Duodenal mucosa (tissue), 2 donors: ENCODE data around the gene FUS.

Source experiments
- H3K27ac ChIP-seq: one replicate; pipeline ENCODE4 v1.7.0; 2013; ENCODE audit warnings: low read depth, low read length
- H3K27me3 ChIP-seq, 2 donors: one replicate each; pipeline ENCODE4 v1.7.0; 2013; ENCODE audit warnings: low read length in 2 of 2, control low read depth in 1 of 2; ENCODE audit not compliant: insufficient read depth in 2 of 2, control insufficient read depth in 1 of 2
- H3K36me3 ChIP-seq, 2 donors: one replicate each; pipeline ENCODE4 v1.7.0; 2013; ENCODE audit warnings: low read length in 2 of 2, control low read depth in 1 of 2; ENCODE audit not compliant: insufficient read depth in 2 of 2, control insufficient read depth in 1 of 2
- H3K4me1 ChIP-seq, 2 donors: one replicate each; pipeline ENCODE4 v1.7.0; 2013; ENCODE audit warnings: low read length in 2 of 2, control low read depth in 1 of 2; ENCODE audit not compliant: insufficient read depth in 2 of 2, control insufficient read depth in 1 of 2
- H3K4me3 ChIP-seq, 2 donors: one replicate each; pipeline ENCODE4 v1.7.0; 2013; ENCODE audit warnings: low read length in 2 of 2, low read depth in 1 of 2
- H3K9ac ChIP-seq, 2 donors: one replicate each; pipeline ENCODE4 v1.7.0; 2013; ENCODE audit warnings: low read length in 2 of 2, low read depth in 1 of 2
- H3K9me3 ChIP-seq, 2 donors: one replicate each; pipeline ENCODE4 v1.7.0; 2013; ENCODE audit warnings: low read length in 2 of 2, control low read depth in 1 of 2; ENCODE audit not compliant: control insufficient read depth in 1 of 2

The FUS gene

GRCh38 chr16:31179747-31180459 lies at the start of gene FUS:
Gene FUS (plus strand): TSS chr16:31180139. CDS start chr16:31180215, 76 bp downstream.
- Histone ChIP-seq H3K4me3 (peak within 1 kb of the TSS; percentile 72 to 84), H3K4me1 (peaks cover 15 to 32% of the 10 kb centered on the region in 2 donors)

DNA sequence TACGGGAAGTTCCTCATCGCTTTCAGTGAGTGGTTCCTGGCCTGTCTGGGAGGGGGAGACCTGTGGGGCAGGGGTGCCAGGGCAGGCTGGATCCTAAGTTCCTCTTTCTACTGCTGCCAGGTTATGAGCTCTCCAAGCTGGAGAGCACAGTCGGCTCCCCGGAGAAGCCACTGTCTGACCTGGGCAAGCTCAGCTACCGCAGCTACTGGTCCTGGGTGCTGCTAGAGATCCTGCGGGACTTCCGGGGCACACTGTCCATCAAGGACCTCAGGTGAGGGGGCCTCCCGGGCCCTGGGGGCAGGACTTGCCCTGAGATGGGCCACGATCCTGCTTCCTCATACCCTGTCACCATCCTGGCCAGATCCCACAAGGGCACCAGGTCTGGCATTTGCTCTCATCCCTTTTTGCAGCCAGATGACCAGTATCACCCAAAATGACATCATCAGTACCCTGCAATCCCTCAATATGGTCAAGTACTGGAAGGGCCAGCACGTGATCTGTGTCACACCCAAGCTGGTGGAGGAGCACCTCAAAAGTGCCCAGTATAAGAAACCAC lies 49.5 kb upstream of the FUS start:
- Histone ChIP-seq H3K4me3 (peak overlapping the region in 1 of 2 donors; percentile 15), H3K27me3 (no peaks in the 10 kb centered on the region), H3K27ac (peak overlapping the region; percentile 88), H3K9me3 (no peaks in the 10 kb centered on the region), H3K4me1 (peaks cover 63 to 65% of the 10 kb centered on the region in 2 donors), H3K36me3 (peaks cover 20 to 47% of the 10 kb centered on the region in 2 donors), H3K9ac (peak overlapping the region; percentile 70 to 100)

More at GRCh38 chr16:31179747-31180459, at the start of gene FUS:
- Histone ChIP-seq H3K9me3 (no peaks in the 10 kb centered on the region), H3K36me3 (peaks cover 11 to 23% of the 10 kb centered on the region in 2 donors), H3K27ac (peak within 1 kb of the TSS; percentile 92), H3K9ac (peak within 1 kb of the TSS; percentile 52 to 86), H3K27me3 (no peaks in the 10 kb centered on the region)

GRCh38 chr16:31130899-31131298 lies 49.0 kb upstream of the FUS start:
- peak overlapping the region in 1 of 2 donors; percentile 47 for H3K4me3 ChIP-seq
- peak overlapping the region; percentile 88 for H3K27ac ChIP-seq
- peak overlapping the region; percentile 66 to 100 for H3K9ac ChIP-seq
- peaks cover 20 to 44% of the 10 kb centered on the region in 2 donors for H3K36me3 ChIP-seq
- H3K9me3 ChIP-seq, result no peaks in the 10 kb centered on the region
- H3K27me3 ChIP-seq, result no peaks in the 10 kb centered on the region
- H3K4me1 ChIP-seq, result peaks cover 65 to 68% of the 10 kb centered on the region in 2 donors

DNA sequence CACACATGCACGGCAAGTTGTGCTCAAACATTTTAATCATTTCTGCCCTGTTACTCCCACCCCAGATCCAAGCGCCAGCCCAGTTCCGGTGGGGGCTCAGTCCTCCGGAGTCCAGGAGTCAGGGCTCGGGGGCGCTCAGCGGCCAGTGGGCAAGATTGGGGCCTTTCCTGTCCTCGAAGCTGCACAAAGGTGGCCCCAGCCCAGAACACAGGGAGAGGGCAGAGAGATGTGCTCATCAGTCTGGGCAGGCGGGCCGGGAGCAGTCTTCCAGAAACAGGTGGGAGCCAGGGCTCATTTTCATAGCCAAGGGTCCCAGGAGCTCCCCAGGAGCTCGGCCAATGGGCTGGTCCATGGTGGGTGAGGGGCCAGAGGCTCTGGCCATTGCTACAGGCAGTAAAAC lies 48.5 kb upstream of the FUS start:
- peaks cover 66 to 70% of the 10 kb centered on the region in 2 donors for H3K4me1 ChIP-seq
- H3K27ac ChIP-seq, result peak overlapping the region; percentile 88
- peaks cover 20 to 39% of the 10 kb centered on the region in 2 donors for H3K36me3 ChIP-seq
- H3K9ac ChIP-seq, result peak overlapping the region; percentile 66 to 100
- H3K27me3 ChIP-seq, result no peaks in the 10 kb centered on the region
- H3K9me3 ChIP-seq, result no peaks in the 10 kb centered on the region
- peak overlapping the region; percentile 43 to 47 for H3K4me3 ChIP-seq

DNA sequence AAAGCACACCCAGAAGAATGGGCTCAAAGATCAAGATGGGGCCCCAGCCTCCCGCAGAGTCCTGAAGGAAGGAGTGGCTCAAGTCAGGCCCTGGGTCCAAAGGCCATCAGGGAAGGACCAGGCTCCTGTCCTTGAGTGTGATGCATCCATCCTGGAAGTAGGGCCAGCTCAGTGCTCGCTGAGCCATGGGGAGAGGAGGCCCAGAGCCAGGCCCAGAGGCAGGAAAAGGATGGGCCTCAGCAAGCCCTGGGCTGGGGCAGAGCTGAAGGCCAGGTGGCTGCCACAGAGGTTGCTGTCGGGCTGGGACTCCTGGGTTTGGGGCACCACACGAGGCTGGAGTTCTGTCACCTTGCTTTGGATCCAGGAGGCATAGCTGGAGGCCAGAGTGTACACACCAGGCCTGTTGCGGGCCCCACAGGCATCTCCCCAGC lies 48.1 kb upstream of the FUS start:
- Histone ChIP-seq H3K27ac (peak overlapping the region; percentile 88), H3K9ac (peak overlapping the region; percentile 66 to 100), H3K4me1 (peaks cover 66 to 70% of the 10 kb centered on the region in 2 donors), H3K9me3 (no peaks in the 10 kb centered on the region), H3K36me3 (peaks cover 19 to 37% of the 10 kb centered on the region in 2 donors), H3K4me3 (peak overlapping the region; percentile 36 to 47), H3K27me3 (no peaks in the 10 kb centered on the region)

GRCh38 chr16:31132303-31132979 lies 47.5 kb upstream of the FUS start:
- Histone ChIP-seq H3K27me3 (no peaks in the 10 kb centered on the region), H3K27ac (peak overlapping the region; percentile 88), H3K4me3 (peak overlapping the region; percentile 36 to 47), H3K9me3 (no peaks in the 10 kb centered on the region), H3K36me3 (peaks cover 14 to 35% of the 10 kb centered on the region in 2 donors), H3K9ac (peak overlapping the region; percentile 64 to 100), H3K4me1 (peaks cover 60 to 68% of the 10 kb centered on the region in 2 donors)

- Histone ChIP-seq H3K4me3 (peak overlapping the region; percentile 78 to 98), H3K27ac (peak overlapping the region; percentile 39), H3K36me3 (peaks cover 10 to 29% of the 10 kb centered on the region in 2 donors), H3K4me1 (peaks cover 55 to 64% of the 10 kb centered on the region in 2 donors), H3K9me3 (no peaks in the 10 kb centered on the region), H3K27me3 (no peaks in the 10 kb centered on the region), H3K9ac (peak overlapping the region; percentile 96 to 100)
These were observed 46.9 kb upstream of the FUS start for GRCh38 chr16:31133046-31133501.

GRCh38 chr16:31134091-31134571 lies 45.8 kb upstream of the FUS start:
- H3K4me3 ChIP-seq, result peak overlapping the region; percentile 78 to 98
- peaks cover 52 to 62% of the 10 kb centered on the region in 2 donors for H3K4me1 ChIP-seq
- H3K36me3 ChIP-seq, result peaks cover 10 to 29% of the 10 kb centered on the region in 2 donors
- H3K9ac ChIP-seq, result peak overlapping the region; percentile 96 to 100
- H3K9me3 ChIP-seq, result no peaks in the 10 kb centered on the region
- H3K27ac ChIP-seq, result peak overlapping the region; percentile 39
- H3K27me3 ChIP-seq, result no peaks in the 10 kb centered on the region

GRCh38 chr16:31134625-31135534 lies 45.1 kb upstream of the FUS start:
- Histone ChIP-seq H3K4me1 (peaks cover 48 to 59% of the 10 kb centered on the region in 2 donors), H3K9ac (peak overlapping the region; percentile 96 to 100), H3K27me3 (no peaks in the 10 kb centered on the region), H3K4me3 (peak overlapping the region; percentile 78 to 98), H3K27ac (peak overlapping the region; percentile 86), H3K36me3 (peaks cover 10 to 26% of the 10 kb centered on the region in 2 donors), H3K9me3 (no peaks in the 10 kb centered on the region)
